ENCODE measurements around the gene RCAN3. TPM values are rescaled to one million over a fixed set of nuclear protein-coding genes. Genes with fewer than 3 reads are reported as not detected.

Gene RCAN3
- total and polyA plus RNA-seq, 2 of the 13 experiments (the other 11 are each of a cell fraction or from before 2014, with no cell fraction given) = 12.2 to 13.3 TPM

GRCh38 chr1:24481101-24481500 is 21.5 kb upstream of the RCAN3 start (continued):
- TF ChIP-seq ZNF552 (CRISPR knock-in tag; IDR thresholded peaks at IDR 0.05; ENCODE audit: borderline replicate concordance) (no peak), MAFF (IDR thresholded peaks at IDR 0.05; ENCODE audit: low read depth, low read length) (no peak), ZNF792 (CRISPR knock-in tag; IDR thresholded peaks at IDR 0.05) (no peak), IKZF1 (IDR thresholded peaks at IDR 0.05) (no peak), ZNF644 (CRISPR knock-in tag; IDR thresholded peaks at IDR 0.05; ENCODE audit: low read depth) (no peak), NAIF1 (CRISPR knock-in tag; IDR thresholded peaks at IDR 0.05; ENCODE audit: borderline replicate concordance) (no peak), DBP (CRISPR knock-in tag; IDR thresholded peaks at IDR 0.05; ENCODE audit: not compliant biosample characterization) (no peak), ZNF160 (CRISPR knock-in tag; IDR thresholded peaks at IDR 0.05) (no peak)
- TF ChIP-seq, protein P1, sequence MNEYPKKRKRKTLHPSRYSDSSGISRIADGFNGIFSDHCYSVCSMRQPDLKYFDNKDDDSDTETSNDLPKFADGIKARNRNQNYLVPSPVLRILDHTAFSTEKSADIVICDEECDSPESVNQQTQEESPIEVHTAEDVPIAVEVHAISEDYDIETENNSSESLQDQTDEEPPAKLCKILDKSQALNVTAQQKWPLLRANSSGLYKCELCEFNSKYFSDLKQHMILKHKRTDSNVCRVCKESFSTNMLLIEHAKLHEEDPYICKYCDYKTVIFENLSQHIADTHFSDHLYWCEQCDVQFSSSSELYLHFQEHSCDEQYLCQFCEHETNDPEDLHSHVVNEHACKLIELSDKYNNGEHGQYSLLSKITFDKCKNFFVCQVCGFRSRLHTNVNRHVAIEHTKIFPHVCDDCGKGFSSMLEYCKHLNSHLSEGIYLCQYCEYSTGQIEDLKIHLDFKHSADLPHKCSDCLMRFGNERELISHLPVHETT (CRISPR knock-in tag; conservative IDR thresholded peaks at IDR 0.05) = no peak

- POLR2A ChIA-PET = interaction anchor here (0.6 to 1.2 kb wide), 2 partner anchors 11 to 44 kb away, joined by 3 read pairs; no protein-coding TSS in a partner anchor
- Histone ChIP-seq H3K36me3 (replicated peaks in 1 of 2; ENCODE audit: control insufficient read depth in 1 of 2, insufficient read depth in 2 of 2, low read length in 2 of 2) (no peaks in the 10 kb centered on the region), H3K9me3 (ENCODE audit: low read length) (no peaks in the 10 kb centered on the region), H3K4me1 (ENCODE audit: insufficient read depth, low read length) (peaks cover 20% of the 10 kb centered on the region), H3K27ac (ENCODE audit: extremely low read length, insufficient read depth, low read length) (no peak overlapping the region), H3K9ac (ENCODE audit: insufficient read depth, low read depth, low read length) (no peak overlapping the region; the same call in 1 of the 2 replicates), H3K4me3 (replicated peaks in 1 of 3; ENCODE audit: insufficient read depth in 1 of 3, low read depth in 2 of 3, low read length in 3 of 3) (peak overlapping the region in 1 of 3 experiments; percentile 10; a peak in 1 of 6 replicates), H4K20me1 (ENCODE audit: insufficient read depth, low read length) (no peaks in the 10 kb centered on the region), H3K4me2 (ENCODE audit: low read depth, low read length) (peak overlapping the region; percentile 57), H2AFZ (ENCODE audit: low read length) (peak overlapping the region; percentile 46), H3K79me2 (ENCODE audit: insufficient read depth, low read length) (no peaks in the 10 kb centered on the region), H3K27me3 (ENCODE audit: control insufficient read depth in 1 of 2, insufficient read depth in 2 of 2, low read length in 2 of 2) (no peaks in the 10 kb centered on the region; a peak in 1 of 5 replicates)
- FAIRE-seq (peak; percentile 32), DNase-seq (ENCODE audit: low spot score) (no peak), ATAC-seq (peak; percentile 51; the same call in 2 of the 3 replicates)
- TF ChIP-seq CREB1 (IDR thresholded peaks at IDR 0.05) = no peak
- TF ChIP-seq CREB1 (CRISPR knock-in tag; IDR thresholded peaks at IDR 0.05) = 0 out of 2 replicates have a peak, but pooled peaks have one; percentile 26
- no peak for TF ChIP-seq ZNF644 (CRISPR knock-in tag; IDR thresholded peaks at IDR 0.05; ENCODE audit: low read depth)
- no peak for TF ChIP-seq ZNF253 (CRISPR knock-in tag; IDR thresholded peaks at IDR 0.05; ENCODE audit: borderline replicate concordance)
- CTCF ChIA-PET (ENCODE audit: low intra/inter-chr PET ratio, low total read pairs) = no interaction called here
- 64% methylated on average over 16 of the region's 16 CpGs for WGBS (ENCODE audit: low lambda C conversion rate)
- intact Hi-C loops (cut with micrococcal nuclease; ENCODE audit: unreplicated experiment) (no loop called here), in situ Hi-C loops (cut with HindIII; ENCODE audit: extremely low pct_ligation_motif_present, low pct_unique_long_range_greater_than_20kb) (no loop called here)
- BruUV-seq (replicated peaks) = no TSS peak
These were observed 20.6 kb upstream of the RCAN3 start for GRCh38 chr1:24481843-24482610.

All from HepG2 (cell line).